ENCODE data around the gene UBE3C.
"Not testable (repeated sequence)": the region's sequence is repeated elsewhere in the genome, so short reads cannot be mapped to it uniquely, and the experiment has no call there.

UBE3C gene

DNA sequence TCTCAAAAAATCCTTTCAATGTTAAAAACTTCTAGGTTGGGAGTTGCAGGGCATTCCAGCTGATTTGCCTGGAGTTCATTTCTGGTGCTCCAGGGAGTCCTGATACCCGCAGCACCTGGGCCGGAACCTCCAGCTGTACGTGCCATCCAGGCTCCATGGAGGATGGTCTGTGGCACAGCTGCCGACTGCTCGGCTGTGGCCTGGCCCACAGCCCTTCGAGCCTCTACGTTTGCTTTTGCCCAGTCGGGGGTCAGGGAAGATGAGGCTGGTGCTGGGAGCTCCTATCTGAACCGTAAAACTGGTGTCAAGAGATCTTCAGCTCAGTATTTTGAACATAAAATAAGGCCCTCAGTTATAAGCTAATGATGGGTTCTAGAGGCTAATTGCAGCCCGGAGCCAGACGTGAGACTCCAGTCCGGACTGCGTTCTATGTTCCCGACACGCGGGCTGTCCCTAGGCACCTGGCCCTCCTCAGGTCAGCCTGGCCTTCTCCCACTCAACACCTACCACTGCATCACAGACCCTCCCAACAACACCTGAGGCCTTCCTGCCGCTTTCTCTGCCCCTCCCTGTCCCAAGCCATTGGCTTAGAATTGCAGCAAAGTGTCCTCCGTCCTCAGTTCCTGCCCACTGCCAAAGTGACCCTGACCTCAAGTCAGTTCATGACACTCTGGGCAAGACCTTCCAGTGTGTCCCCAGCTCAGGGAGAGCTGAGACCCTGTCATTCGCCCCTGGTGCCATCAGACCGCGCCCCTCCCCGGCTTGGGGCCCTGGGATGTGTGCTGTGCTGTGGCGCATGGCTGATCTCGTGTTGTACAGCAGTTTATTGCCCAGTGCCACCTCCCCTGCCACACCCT, 133.9 kb downstream of the UBE3C start:
- ChIA-PET POLR2A (no interaction called here), CTCF (interaction anchor here (0.6 to 1.7 kb wide), 5 partner anchors 18 to 303 kb away, joined by 3 to 11 read pairs (median 3); no protein-coding TSS in a partner anchor)
- TF ChIP-seq SP1 (IDR thresholded peaks at IDR 0.05), result no peak
- DNase-seq (ENCODE audit: extremely low spot score), result no peak

DNA sequence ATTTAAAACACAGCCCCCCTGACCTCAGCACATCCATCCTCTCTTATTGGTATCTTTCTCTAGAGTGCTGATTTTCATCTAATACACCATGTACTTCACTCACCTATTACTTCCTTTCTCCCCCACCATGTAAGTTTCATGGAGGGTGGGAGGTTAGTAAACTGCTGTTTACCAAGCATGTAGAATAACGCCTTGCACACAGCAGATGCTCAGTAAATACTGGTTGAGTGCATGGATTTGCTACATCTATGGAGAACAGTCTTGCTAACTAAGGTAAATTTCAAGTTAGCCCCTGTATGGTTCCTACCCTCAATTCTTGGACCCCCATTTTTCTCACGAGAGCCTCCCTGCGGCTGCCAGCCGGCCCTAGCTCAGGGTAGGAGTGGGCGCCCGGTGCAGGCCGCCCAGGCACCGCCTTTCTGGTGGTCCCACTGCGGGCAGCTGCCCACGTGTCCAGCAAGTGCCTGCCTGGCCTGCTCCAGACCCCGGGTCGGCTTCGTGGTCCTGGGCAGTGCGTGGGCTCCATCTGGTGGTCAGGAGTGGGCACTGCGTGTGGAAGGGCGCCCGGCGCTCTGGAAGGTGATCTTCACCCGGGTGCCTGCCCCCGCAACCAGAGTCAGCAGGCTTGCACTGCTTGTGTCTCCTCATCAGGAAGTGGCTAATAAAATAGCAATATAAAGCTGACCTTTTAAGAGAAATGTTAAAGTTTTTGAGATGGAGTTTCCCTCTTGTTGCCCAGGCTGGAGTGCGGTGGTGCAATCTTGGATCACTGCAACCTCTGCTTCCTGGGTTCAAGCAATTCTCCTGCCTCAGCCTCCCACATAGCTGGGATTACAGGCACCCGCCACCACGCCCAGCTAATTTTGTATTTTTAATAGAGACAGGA, 134.7 kb downstream of the UBE3C start:
- ChIA-PET POLR2A (interaction anchor here (0.9 kb wide), 1 partner anchor 11 kb away, joined by 3 read pairs; no protein-coding TSS in a partner anchor), CTCF (interaction anchor here (0.5 to 1.7 kb wide), 12 partner anchors 10 to 449 kb away, joined by 3 to 11 read pairs (median 3); no protein-coding TSS in a partner anchor)
- peak; percentile 98 for DNase-seq (ENCODE audit: extremely low spot score)
- TF ChIP-seq ARNT (IDR thresholded peaks at IDR 0.05) (no peak), HDGF (IDR thresholded peaks at IDR 0.05; ENCODE audit: borderline replicate concordance) (no peak), L3MBTL2 (conservative IDR thresholded peaks at IDR 0.05) (peak; percentile 77), FOXM1 (IDR thresholded peaks at IDR 0.05; ENCODE audit: borderline replicate concordance) (no peak), NFRKB (IDR thresholded peaks at IDR 0.05) (no peak), BHLHE40 (IDR thresholded peaks at IDR 0.05; ENCODE audit: borderline replicate concordance) (no peak)

DNA sequence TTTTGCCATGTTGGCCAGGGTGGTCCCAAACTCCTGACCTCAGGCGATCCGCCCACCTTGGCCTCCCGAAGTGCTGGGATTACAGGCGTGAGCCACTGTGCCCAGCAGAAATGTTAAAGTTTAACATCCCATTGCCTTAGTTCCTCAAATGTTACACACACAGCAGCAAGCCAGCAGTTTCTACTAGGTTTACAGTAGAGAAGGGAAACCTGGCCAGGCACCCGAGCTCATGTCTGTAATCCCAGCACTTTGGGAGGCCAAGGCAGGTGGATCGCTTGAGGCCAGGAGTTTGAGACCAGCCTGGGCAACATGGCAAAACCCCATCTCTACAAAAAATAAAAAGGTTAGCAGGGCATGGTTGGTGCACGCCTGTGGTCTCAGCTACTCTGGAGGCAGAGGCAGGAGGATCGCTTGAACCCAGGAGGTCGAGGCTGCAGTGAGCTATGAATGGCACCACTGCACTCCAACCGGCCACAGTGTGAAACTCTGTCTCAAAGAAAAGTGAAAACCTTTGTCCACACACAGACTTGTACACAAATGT, 135.4 kb downstream of the UBE3C start:
- DNase-seq (ENCODE audit: extremely low spot score), result not testable (repeated sequence)
- ChIA-PET POLR2A (interaction anchor here (0.9 kb wide), 1 partner anchor 10 kb away, joined by 3 read pairs; no protein-coding TSS in a partner anchor), CTCF (interaction anchor here (0.5 to 1.7 kb wide), 9 partner anchors 9 to 450 kb away, joined by 3 to 11 read pairs (median 4); no protein-coding TSS in a partner anchor)

DNA sequence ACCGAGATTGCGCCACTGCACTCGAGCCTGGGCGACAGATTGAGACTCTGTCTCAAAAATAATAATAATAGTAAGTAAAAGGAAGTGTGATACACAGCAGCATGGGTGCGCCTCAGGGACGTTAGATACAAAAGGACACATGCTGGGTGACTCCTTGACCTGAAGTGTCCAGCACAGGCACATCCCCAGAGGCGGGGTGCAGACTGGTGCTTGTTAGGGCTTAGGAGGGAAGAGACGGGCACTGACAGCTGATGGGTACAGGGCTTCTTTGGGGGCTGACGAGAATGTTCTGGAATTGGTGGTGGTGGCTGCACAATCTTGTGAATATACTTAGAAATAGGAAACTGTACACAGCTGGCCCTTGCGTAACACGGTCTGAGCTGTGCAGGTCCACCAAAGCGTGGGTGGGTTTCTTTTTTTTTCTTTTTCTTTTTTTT, 136.3 kb downstream of the UBE3C start:
- ChIA-PET CTCF (interaction anchor here (1.6 kb wide), 1 partner anchor 9 kb away, joined by 5 read pairs; no protein-coding TSS in a partner anchor), POLR2A (no interaction called here)
- TF ChIP-seq L3MBTL2 (conservative IDR thresholded peaks at IDR 0.05) (no peak), FOXM1 (IDR thresholded peaks at IDR 0.05; ENCODE audit: borderline replicate concordance) (no peak), TARDBP (IDR thresholded peaks at IDR 0.05) (no peak), ARNT (IDR thresholded peaks at IDR 0.05) (no peak), BHLHE40 (IDR thresholded peaks at IDR 0.05; ENCODE audit: borderline replicate concordance) (no peak), CTBP1 (IDR thresholded peaks at IDR 0.05; ENCODE audit: borderline replicate concordance) (no peak), HDGF (IDR thresholded peaks at IDR 0.05; ENCODE audit: borderline replicate concordance) (no peak), ZNF384 (IDR thresholded peaks at IDR 0.05) (no peak), SP1 (IDR thresholded peaks at IDR 0.05) (no peak), SUZ12 (IDR thresholded peaks at IDR 0.05) (no peak), FOXK2 (IDR thresholded peaks at IDR 0.05) (no peak), NFRKB (IDR thresholded peaks at IDR 0.05) (no peak), LEF1 (IDR thresholded peaks at IDR 0.05; ENCODE audit: borderline replicate concordance) (no peak)
- peak; percentile 10 for DNase-seq (ENCODE audit: extremely low spot score)

DNA sequence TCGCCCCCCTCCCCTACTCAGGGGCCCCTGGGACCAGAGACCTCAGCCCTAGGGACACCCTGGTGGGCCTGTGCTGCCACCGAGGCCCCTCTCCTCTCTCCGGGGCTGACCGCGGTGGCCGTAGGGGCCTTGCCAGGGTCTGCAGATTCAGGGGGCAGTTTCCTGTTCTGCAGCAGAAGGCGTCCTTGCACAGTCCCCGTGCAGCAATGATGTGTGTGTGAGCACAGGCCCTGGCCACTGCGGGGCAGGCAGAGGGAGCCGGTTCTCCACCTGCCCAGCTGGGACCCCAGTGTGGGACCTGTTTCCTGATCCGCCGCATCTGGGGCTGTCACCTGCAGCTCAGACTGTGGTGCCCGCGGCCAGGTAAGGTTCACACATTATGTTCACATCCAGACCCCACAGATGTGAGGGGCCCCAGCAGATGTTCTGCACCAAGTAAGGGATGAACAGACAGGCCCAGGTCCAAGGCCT, 137.4 kb downstream of the UBE3C start:
- peak; percentile 11 for DNase-seq (ENCODE audit: extremely low spot score)
- ChIA-PET POLR2A (no interaction called here), CTCF (no interaction called here)
- TF ChIP-seq ZNF384 (IDR thresholded peaks at IDR 0.05) (no peak), BHLHE40 (IDR thresholded peaks at IDR 0.05; ENCODE audit: borderline replicate concordance) (no peak), CTBP1 (IDR thresholded peaks at IDR 0.05; ENCODE audit: borderline replicate concordance) (no peak)

DNA sequence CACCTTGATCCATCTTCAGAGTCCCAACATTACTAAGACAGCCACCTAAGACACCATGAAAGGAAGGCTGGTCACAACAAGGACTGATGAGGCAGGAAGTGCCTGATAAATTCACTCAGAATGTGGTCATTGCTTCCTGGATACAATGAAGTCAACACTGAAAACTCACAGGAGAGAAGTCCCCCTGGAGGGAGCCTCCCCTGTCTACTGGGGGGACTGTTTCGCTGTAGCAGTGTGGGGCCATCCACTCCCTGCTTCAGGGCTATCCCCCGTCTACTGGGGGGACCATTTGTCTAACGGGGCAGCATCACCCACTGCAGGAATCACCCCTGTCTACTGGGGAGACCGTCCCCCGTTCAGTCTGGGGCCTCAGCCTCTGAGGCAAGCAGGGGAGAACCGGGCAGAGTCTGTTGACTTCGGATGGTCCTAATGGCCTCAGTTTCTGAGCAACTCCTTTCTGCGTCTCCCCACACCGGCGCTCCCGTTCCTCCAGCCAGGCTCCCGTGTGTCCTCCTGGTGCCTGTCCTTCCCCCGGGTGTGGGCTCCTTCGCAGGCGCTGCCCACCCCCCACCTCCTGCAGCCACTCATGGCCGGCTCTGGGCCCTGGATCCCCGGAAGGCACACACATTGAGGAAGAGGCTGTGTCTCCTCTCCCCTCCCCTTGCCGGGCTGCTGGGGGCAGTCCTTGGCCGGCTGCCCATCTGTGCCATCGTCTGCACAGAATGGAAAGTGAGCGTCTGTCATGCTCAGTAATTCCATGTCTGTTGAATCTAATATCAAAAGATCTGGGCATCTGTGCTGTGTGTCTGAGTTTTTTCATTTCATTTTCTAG, 138.2 kb downstream of the UBE3C start:
- POLR2A ChIA-PET, result no interaction called here

DNA sequence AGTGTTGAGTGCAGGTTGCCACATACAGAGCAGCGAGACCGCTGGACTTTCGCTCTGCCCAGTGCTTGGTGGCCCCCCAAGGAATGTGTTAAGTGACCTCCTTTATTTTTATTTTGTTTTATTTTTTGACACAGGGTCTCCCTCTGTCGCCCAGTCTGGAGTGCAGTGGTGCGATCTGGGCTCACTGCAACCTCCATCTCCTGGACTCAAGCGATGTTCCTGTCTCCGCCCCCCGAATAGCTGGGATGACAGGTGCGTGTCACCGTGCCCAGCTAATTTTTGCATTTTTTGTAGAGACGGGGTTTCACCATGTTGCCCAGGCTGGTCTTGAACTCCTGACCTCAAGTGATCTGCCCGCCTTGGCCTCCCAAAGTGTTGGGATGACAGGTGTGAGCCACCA, 138.8 kb downstream of the UBE3C start:
- POLR2A ChIA-PET, result interaction anchor here (0.7 kb wide), 1 partner anchor 13 kb away, joined by 3 read pairs; no protein-coding TSS in a partner anchor
- DNase-seq (ENCODE audit: extremely low spot score); CTCF ChIA-PET: not testable (repeated sequence)

More for the DNA sequence above, 138.2 kb downstream of the UBE3C start:
- TF ChIP-seq LEF1 (IDR thresholded peaks at IDR 0.05; ENCODE audit: borderline replicate concordance) (no peak), L3MBTL2 (conservative IDR thresholded peaks at IDR 0.05) (no peak)
- peak; percentile 12 for DNase-seq (ENCODE audit: extremely low spot score)
- CTCF ChIA-PET, result no interaction called here

DNA sequence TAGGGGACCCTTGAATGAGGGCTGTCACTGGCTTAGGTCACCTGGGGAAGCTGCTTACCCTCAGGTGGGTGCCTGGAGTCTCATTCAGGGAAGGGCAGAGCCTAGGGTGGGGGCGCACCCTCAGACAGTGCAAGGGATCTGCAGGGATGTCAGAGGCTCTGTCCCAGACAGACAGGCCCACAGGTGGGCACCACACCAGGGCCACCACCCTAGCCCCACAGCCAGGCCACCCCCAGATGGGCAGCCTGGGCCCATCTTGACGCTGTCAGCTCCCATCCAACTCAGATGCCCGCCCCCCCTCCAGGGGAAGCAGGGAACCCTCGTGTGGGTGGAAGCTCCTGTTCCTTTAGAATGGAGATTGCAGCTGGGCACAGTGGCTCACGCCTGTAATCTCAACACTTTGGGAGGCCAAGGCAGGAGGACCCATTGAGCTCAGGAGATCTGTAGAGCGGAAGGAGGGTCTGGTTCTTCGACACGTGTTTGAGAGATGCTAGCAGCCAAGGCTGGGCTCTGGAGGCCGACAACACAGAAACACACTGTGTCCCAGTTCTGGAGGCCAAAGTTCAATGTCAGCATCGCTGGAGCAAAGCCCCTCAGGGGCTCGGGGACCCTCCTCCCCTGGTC, 139.6 kb downstream of the UBE3C start:
- no peak for TF ChIP-seq ARNT (IDR thresholded peaks at IDR 0.05)
- POLR2A ChIA-PET, result interaction anchor here (0.7 kb wide), 1 partner anchor 12 kb away, joined by 3 read pairs; no protein-coding TSS in a partner anchor
- CTCF ChIA-PET, result no interaction called here
- peak; percentile 12 for DNase-seq (ENCODE audit: extremely low spot score)

All from HEK293T (cell line).